Skin of body (tissue), 2 donors: ENCODE results near the gene JAM3. TPM values are rescaled to one million over a fixed set of nuclear protein-coding genes. Genes with fewer than 3 reads are reported as not detected.
"Not testable (repeated sequence)": the region's sequence is repeated elsewhere in the genome, so short reads cannot be mapped to it uniquely, and the experiment has no call there.

Experiments used
- DNase-seq: peaks from one replicate; lab custom pipeline; 2025; lab: John Stamatoyannopoulos, UW
- total RNA-seq: library from RNA; depleted of rRNA; stranded (reverse); fragments of >200 nt; gene quantifications from one replicate; pipeline ENCODE4 v1.2.3, GENCODE V29; 2014

Gene JAM3
- total RNA-seq, 1 donor from 2014 or later: 41.0 TPM

GRCh38 chr11:134062265-134063123 lies 6.4 kb upstream of the JAM3 start:
- DNase-seq: no peak

- no peak for DNase-seq
Observed at GRCh38 chr11:134063124-134063495, 5.8 kb upstream of the JAM3 start.

GRCh38 chr11:134063991-134064747 lies 4.7 kb upstream of the JAM3 start:
- no peak for DNase-seq

GRCh38 chr11:134065381-134065780 lies 3.5 kb upstream of the JAM3 start:
- no peak for DNase-seq

- no peak for DNase-seq
Observed at GRCh38 chr11:134066943-134067885, 1.7 kb upstream of the JAM3 start.

- DNase-seq: peak; percentile 5
Observed at GRCh38 chr11:134069426-134070341, 812 bp downstream of the JAM3 start.

- DNase-seq: no peak
Observed at GRCh38 chr11:134070342-134070845, 1.5 kb downstream of the JAM3 start.

- DNase-seq: no peak
Observed at GRCh38 chr11:134071306-134071705, 2.4 kb downstream of the JAM3 start.

GRCh38 chr11:134071766-134072402 lies 3.0 kb downstream of the JAM3 start:
- DNase-seq: peak; percentile 9

- no peak for DNase-seq
Observed at GRCh38 chr11:134072844-134073243, 4.0 kb downstream of the JAM3 start.

GRCh38 chr11:134074346-134074745 lies 5.5 kb downstream of the JAM3 start:
- DNase-seq: no peak

- no peak for DNase-seq
Observed at GRCh38 chr11:134074766-134075165, 5.9 kb downstream of the JAM3 start.

GRCh38 chr11:134079317-134079716 lies 10.4 kb downstream of the JAM3 start:
- no peak for DNase-seq

- not testable (repeated sequence) for DNase-seq
Observed at GRCh38 chr11:134081258-134081657, 12.4 kb downstream of the JAM3 start.

- no peak for DNase-seq
Observed at GRCh38 chr11:134082990-134083389, 14.1 kb downstream of the JAM3 start.

- no peak for DNase-seq
Observed at GRCh38 chr11:134086376-134086775, 17.5 kb downstream of the JAM3 start.

GRCh38 chr11:134092006-134092405 lies 23.1 kb downstream of the JAM3 start:
- DNase-seq: not testable (repeated sequence)

GRCh38 chr11:134097166-134097565 lies 28.3 kb downstream of the JAM3 start:
- DNase-seq: no peak

GRCh38 chr11:134098566-134099184 lies 29.8 kb downstream of the JAM3 start:
- no peak for DNase-seq
